ENCODE data around the gene UBALD1. TPM values are rescaled to one million over a fixed set of nuclear protein-coding genes. Genes with fewer than 3 reads are reported as not detected.

UBALD1 gene
- total RNA-seq, 2 donors from 2014 or later = 46.8 to 49.6 TPM

GRCh38 chr16:4599545-4599944, 15.1 kb downstream of the UBALD1 start:
- WGBS, 2 experiments (ENCODE audit: insufficient coverage in 1 of 2, insufficient read length in 1 of 2) = 90 to 96% methylated on average over 8 of the region's 8 CpGs
- peak; percentile 46 for DNase-seq
- Mint-ChIP-seq H3K27me3 (ENCODE audit: insufficient read depth) (peaks cover 2% of the 10 kb centered on the region), H3K4me1 (no peaks in the 10 kb centered on the region), H3K27ac (no peak overlapping the region), H3K4me3 (no peak overlapping the region), H3K9me3 (no peaks in the 10 kb centered on the region), H3K36me3 (ENCODE audit: low read depth) (no peaks in the 10 kb centered on the region)
- H3K4me1 ChIP-seq (ENCODE audit: control insufficient read depth, insufficient read depth, low read length) = no peaks in the 10 kb centered on the region
- H3K27ac ChIP-seq (ENCODE audit: low read depth, low read length) = no peak overlapping the region
- H3K27me3 ChIP-seq (ENCODE audit: control insufficient read depth, insufficient read depth, low read length, poor library complexity, severe bottlenecking) = no peaks in the 10 kb centered on the region
- no peaks in the 10 kb centered on the region for H3K9me3 ChIP-seq (ENCODE audit: control insufficient read depth, low read length)
- no peak overlapping the region for H3K4me3 ChIP-seq (ENCODE audit: low read length)
- H3K36me3 ChIP-seq (ENCODE audit: control insufficient read depth, insufficient read depth, low read length) = no peaks in the 10 kb centered on the region
- no peak overlapping the region for H3K9ac ChIP-seq (ENCODE audit: extremely low read depth, low read length, poor library complexity, severe bottlenecking)
- TF ChIP-seq CTCF (conservative IDR thresholded peaks at IDR 0.05) = no peak

- no peak for TF ChIP-seq CTCF (conservative IDR thresholded peaks at IDR 0.05)
- Histone ChIP-seq H3K4me3 (ENCODE audit: low read length) (no peak overlapping the region), H3K9ac (ENCODE audit: extremely low read depth, low read length, poor library complexity, severe bottlenecking) (no peak overlapping the region), H3K36me3 (ENCODE audit: control insufficient read depth, insufficient read depth, low read length) (no peaks in the 10 kb centered on the region), H3K9me3 (ENCODE audit: control insufficient read depth, low read length) (no peaks in the 10 kb centered on the region), H3K27ac (ENCODE audit: low read depth, low read length) (no peak overlapping the region), H3K4me1 (ENCODE audit: control insufficient read depth, insufficient read depth, low read length) (no peaks in the 10 kb centered on the region), H3K27me3 (ENCODE audit: control insufficient read depth, insufficient read depth, low read length, poor library complexity, severe bottlenecking) (no peaks in the 10 kb centered on the region)
- H3K27me3 Mint-ChIP-seq (ENCODE audit: insufficient read depth) = peaks cover 2% of the 10 kb centered on the region
- H3K27ac Mint-ChIP-seq = no peak overlapping the region
- DNase-seq = no peak
- H3K9me3 Mint-ChIP-seq = no peaks in the 10 kb centered on the region
- H3K4me1 Mint-ChIP-seq = peaks cover under 1% of the 10 kb centered on the region
- H3K36me3 Mint-ChIP-seq (ENCODE audit: low read depth) = no peaks in the 10 kb centered on the region
- 96 to 97% methylated on average over 5 to 10 of the region's 10 CpGs for WGBS, 2 experiments (ENCODE audit: insufficient coverage in 1 of 2, insufficient read length in 1 of 2)
- no peak overlapping the region for H3K4me3 Mint-ChIP-seq
These were observed 15.7 kb downstream of the UBALD1 start for GRCh38 chr16:4599037-4599436.

- 87 to 91% methylated on average over 7 to 9 of the region's 9 CpGs for WGBS, 2 experiments (ENCODE audit: insufficient coverage in 1 of 2, insufficient read length in 1 of 2)
- H3K36me3 ChIP-seq (ENCODE audit: control insufficient read depth, insufficient read depth, low read length) = no peaks in the 10 kb centered on the region
- H3K4me3 ChIP-seq (ENCODE audit: low read length) = no peak overlapping the region
- H3K27ac ChIP-seq (ENCODE audit: low read depth, low read length) = no peak overlapping the region
- no peak for TF ChIP-seq CTCF (conservative IDR thresholded peaks at IDR 0.05)
- no peaks in the 10 kb centered on the region for H3K27me3 ChIP-seq (ENCODE audit: control insufficient read depth, insufficient read depth, low read length, poor library complexity, severe bottlenecking)
- Mint-ChIP-seq H3K36me3 (ENCODE audit: low read depth) (no peaks in the 10 kb centered on the region), H3K27me3 (ENCODE audit: insufficient read depth) (peaks cover 2% of the 10 kb centered on the region), H3K27ac (no peak overlapping the region), H3K9me3 (no peaks in the 10 kb centered on the region), H3K4me3 (no peak overlapping the region), H3K4me1 (peaks cover 12% of the 10 kb centered on the region)
- peaks cover 5% of the 10 kb centered on the region for H3K4me1 ChIP-seq (ENCODE audit: control insufficient read depth, insufficient read depth, low read length)
- peak; percentile 42 for DNase-seq
- no peak overlapping the region for H3K9ac ChIP-seq (ENCODE audit: extremely low read depth, low read length, poor library complexity, severe bottlenecking)
- no peaks in the 10 kb centered on the region for H3K9me3 ChIP-seq (ENCODE audit: control insufficient read depth, low read length)
These were observed 17.5 kb downstream of the UBALD1 start for GRCh38 chr16:4597174-4597573.

All from endodermal cell (in vitro differentiated cells).